Karpas-422 (cell line): ENCODE results near the gene RAB23. TPM values are rescaled to one million over a fixed set of nuclear protein-coding genes. Genes with fewer than 3 reads are reported as not detected.
"Not testable (repeated sequence)": the region's sequence is repeated elsewhere in the genome, so short reads cannot be mapped to it uniquely, and the experiment has no call there.

Experiments used
- DNase-seq: peaks from one replicate; pipeline ENCODE4 v3.0.0-alpha.2; 2015
- H2AFZ ChIP-seq: fragments of 200-600 bp; sonication (generic); 2 replicates; pipeline ENCODE4 v1.6.1; 2014; ENCODE audit warnings: antibody characterized with exemption, low read length, mixed read lengths
- H3K27ac ChIP-seq: fragments of 200-600 bp; sonication (generic); 2 replicates; pipeline ENCODE4 v1.5.1; 2014; ENCODE audit warnings: mild to moderate bottlenecking, low read length, moderate library complexity
- H3K27me3 ChIP-seq: fragments of 200-600 bp; sonication (generic); 2 replicates; pipeline ENCODE4 v1.6.1; 2014; ENCODE audit warnings: low read length, mixed read lengths
- H3K36me3 ChIP-seq: fragments of 200-600 bp; sonication (generic); 2 replicates; pipeline ENCODE4 v1.6.1; 2014; ENCODE audit warnings: low read length, mixed read lengths; ENCODE audit not compliant: insufficient read depth
- H3K4me1 ChIP-seq: fragments of 200-600 bp; sonication (generic); 2 replicates; pipeline ENCODE4 v1.6.1; 2014; ENCODE audit warnings: mild to moderate bottlenecking, low read length, mixed read lengths
- H3K4me2 ChIP-seq: fragments of 200-600 bp; sonication (generic); 2 replicates; pipeline ENCODE4 v1.6.1; 2014; ENCODE audit warnings: low read length, low read depth, mild to moderate bottlenecking; ENCODE audit not compliant: poor library complexity, severe bottlenecking
- H3K4me3 ChIP-seq: fragments of 200-600 bp; sonication (generic); 2 replicates; pipeline ENCODE4 v1.5.1; 2014; ENCODE audit warnings: mild to moderate bottlenecking, antibody characterized with exemption, low read length, mixed read lengths
- H3K79me2 ChIP-seq: fragments of 200-600 bp; sonication (generic); 2 replicates; pipeline ENCODE4 v1.6.1; 2014; ENCODE audit warnings: mild to moderate bottlenecking, low read length, mixed read lengths
- H3K9ac ChIP-seq: fragments of 200-600 bp; sonication (generic); 2 replicates; pipeline ENCODE4 v1.6.0; 2014; ENCODE audit warnings: low read length
- H3K9me2 ChIP-seq: fragments of 200-600 bp; sonication (generic), shearing (Covaris generic); replicated peaks from 2 replicates; pipeline ENCODE4 v1.6.0; 2014; ENCODE audit warnings: mild to moderate bottlenecking, low read length, moderate library complexity; ENCODE audit not compliant: insufficient read depth
- H3K9me3 ChIP-seq: fragments of 300-700, 200-600 bp; sonication (generic); 2 replicates; pipeline ENCODE4 v1.6.1; 2014; ENCODE audit warnings: low read length, mixed read lengths
- H4K20me1 ChIP-seq: fragments of 200-600 bp; sonication (generic); 2 replicates; pipeline ENCODE4 v1.6.1; 2014; ENCODE audit warnings: mild to moderate bottlenecking, antibody characterized with exemption, low read length, low read depth; ENCODE audit not compliant: insufficient read depth
- total RNA-seq: library from RNA; depleted of rRNA; stranded (reverse); fragments of >200 nt; shearing (Covaris generic); gene quantifications from 2 replicates; pipeline ENCODE4 v1.2.3, GENCODE V29; 2014; ENCODE audit warnings: low replicate concordance

The RAB23 gene
- total RNA-seq, 1 experiment from 2014 or later: 2.8 TPM

DNA sequence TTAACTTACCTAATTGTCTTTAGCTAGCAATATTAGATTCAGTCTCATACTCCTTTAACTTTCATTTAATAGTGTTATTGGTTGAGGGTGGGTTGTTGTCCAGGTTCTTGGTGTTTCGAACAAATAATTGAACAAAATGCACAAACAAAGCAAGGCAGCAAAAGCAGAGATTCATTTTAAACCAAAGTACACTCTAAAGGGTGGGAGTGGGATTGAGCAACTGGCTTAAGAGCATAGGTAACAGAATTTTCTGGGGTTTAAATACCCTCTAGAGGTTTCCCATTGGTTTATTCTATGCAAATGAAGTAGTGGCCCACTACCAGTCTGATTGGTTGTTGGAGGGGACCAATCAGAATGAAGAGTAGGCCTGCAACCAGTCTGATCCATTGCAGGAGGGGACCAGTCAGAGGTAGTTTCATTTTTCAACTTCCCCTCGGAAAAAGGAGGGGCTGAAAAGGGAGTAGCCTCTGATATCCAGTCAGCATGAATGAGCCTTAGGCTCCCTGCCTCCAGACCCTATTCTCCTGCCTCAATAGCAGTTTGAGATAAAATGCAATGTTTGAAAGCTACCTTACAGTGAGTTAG lies 26.3 kb upstream of the RAB23 start:
- Histone ChIP-seq H3K27ac (no peak overlapping the region), H4K20me1 (no peaks in the 10 kb centered on the region), H3K36me3 (no peaks in the 10 kb centered on the region), H3K9me3 (no peaks in the 10 kb centered on the region), H3K9ac (no peak overlapping the region), H2AFZ (no peak overlapping the region), H3K9me2 (no peaks in the 10 kb centered on the region), H3K79me2 (no peaks in the 10 kb centered on the region), H3K27me3 (no peaks in the 10 kb centered on the region), H3K4me3 (no peak overlapping the region), H3K4me1 (no peaks in the 10 kb centered on the region), H3K4me2 (no peak overlapping the region)
- peak; percentile 45 for DNase-seq

GRCh38 chr6:57247603-57248002 lies 25.5 kb upstream of the RAB23 start:
- no peak overlapping the region for H2AFZ ChIP-seq
- no peak for DNase-seq
- no peaks in the 10 kb centered on the region for H3K4me1 ChIP-seq
- no peaks in the 10 kb centered on the region for H3K27me3 ChIP-seq
- no peaks in the 10 kb centered on the region for H3K9me2 ChIP-seq
- no peak overlapping the region for H3K4me3 ChIP-seq
- no peaks in the 10 kb centered on the region for H3K36me3 ChIP-seq
- no peaks in the 10 kb centered on the region for H4K20me1 ChIP-seq
- no peaks in the 10 kb centered on the region for H3K9me3 ChIP-seq
- no peak overlapping the region for H3K9ac ChIP-seq
- no peak overlapping the region for H3K27ac ChIP-seq
- H3K79me2 ChIP-seq: no peaks in the 10 kb centered on the region
- no peak overlapping the region for H3K4me2 ChIP-seq

- no peaks in the 10 kb centered on the region for H3K9me3 ChIP-seq
- H3K4me1 ChIP-seq: no peaks in the 10 kb centered on the region
- H3K4me2 ChIP-seq: no peak overlapping the region
- H3K27me3 ChIP-seq: no peaks in the 10 kb centered on the region
- no peak overlapping the region for H3K9ac ChIP-seq
- DNase-seq: no peak
- no peak overlapping the region for H3K4me3 ChIP-seq
- H3K79me2 ChIP-seq: no peaks in the 10 kb centered on the region
- H4K20me1 ChIP-seq: no peaks in the 10 kb centered on the region
- no peak overlapping the region for H3K27ac ChIP-seq
- H3K36me3 ChIP-seq: no peaks in the 10 kb centered on the region
- no peak overlapping the region for H2AFZ ChIP-seq
- H3K9me2 ChIP-seq: no peaks in the 10 kb centered on the region
These were observed 24.2 kb upstream of the RAB23 start for GRCh38 chr6:57246307-57246706.

DNA sequence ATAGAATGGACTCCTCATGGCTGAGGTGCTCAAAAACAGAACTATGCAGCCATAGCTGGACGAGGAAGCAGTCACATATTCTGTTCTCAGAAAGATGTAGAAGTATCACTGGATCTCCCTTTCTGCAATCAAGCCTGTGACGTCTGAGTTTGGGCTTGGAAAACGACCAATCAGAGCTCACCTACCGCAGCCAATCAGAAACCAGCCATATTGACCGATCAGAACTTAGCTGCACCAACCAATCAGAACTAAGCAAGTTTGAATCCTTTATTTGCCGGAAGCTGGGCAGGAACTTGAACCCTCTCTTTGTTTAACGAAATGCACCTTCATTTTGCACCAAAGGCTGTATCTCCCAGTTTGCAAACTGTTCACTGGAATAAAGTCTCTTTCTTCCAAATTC lies 21.8 kb upstream of the RAB23 start:
- Histone ChIP-seq H4K20me1 (no peaks in the 10 kb centered on the region), H3K9ac (no peak overlapping the region), H3K36me3 (no peaks in the 10 kb centered on the region), H3K9me2 (no peaks in the 10 kb centered on the region), H3K27ac (no peak overlapping the region), H2AFZ (no peak overlapping the region), H3K27me3 (no peaks in the 10 kb centered on the region), H3K79me2 (no peaks in the 10 kb centered on the region), H3K9me3 (no peaks in the 10 kb centered on the region), H3K4me3 (no peak overlapping the region), H3K4me2 (no peak overlapping the region), H3K4me1 (no peaks in the 10 kb centered on the region)
- no peak for DNase-seq

- not testable (repeated sequence) for H4K20me1 ChIP-seq, H3K4me3 ChIP-seq, H3K27ac ChIP-seq, H3K4me1 ChIP-seq, H3K4me2 ChIP-seq, H3K79me2 ChIP-seq, H2AFZ ChIP-seq, H3K36me3 ChIP-seq, H3K9me2 ChIP-seq, H3K9ac ChIP-seq, DNase-seq, H3K9me3 ChIP-seq, H3K27me3 ChIP-seq
These were observed 21.4 kb upstream of the RAB23 start for GRCh38 chr6:57243526-57243925.

- Histone ChIP-seq H3K9me3 (no peaks in the 10 kb centered on the region), H3K4me3 (no peak overlapping the region), H3K27me3 (no peaks in the 10 kb centered on the region), H3K9me2 (no peaks in the 10 kb centered on the region), H3K4me2 (no peak overlapping the region), H2AFZ (no peak overlapping the region), H3K4me1 (no peaks in the 10 kb centered on the region), H3K9ac (no peak overlapping the region), H3K36me3 (no peaks in the 10 kb centered on the region), H3K79me2 (no peaks in the 10 kb centered on the region), H4K20me1 (no peaks in the 10 kb centered on the region), H3K27ac (no peak overlapping the region)
- DNase-seq: no peak
These were observed 20.4 kb upstream of the RAB23 start for GRCh38 chr6:57242505-57242904.

- H3K4me1 ChIP-seq: peaks cover 10% of the 10 kb centered on the region
- no peaks in the 10 kb centered on the region for H3K36me3 ChIP-seq
- H3K9me3 ChIP-seq: no peaks in the 10 kb centered on the region
- no peak overlapping the region for H3K4me2 ChIP-seq
- no peak overlapping the region for H3K27ac ChIP-seq
- H3K79me2 ChIP-seq: no peaks in the 10 kb centered on the region
- H4K20me1 ChIP-seq: no peaks in the 10 kb centered on the region
- H2AFZ ChIP-seq: no peak overlapping the region
- no peaks in the 10 kb centered on the region; the same call in 1 of the 2 replicates for H3K27me3 ChIP-seq
- H3K9me2 ChIP-seq: no peaks in the 10 kb centered on the region
- H3K4me3 ChIP-seq: no peak overlapping the region
- H3K9ac ChIP-seq: no peak overlapping the region
- no peak for DNase-seq
These were observed 4.1 kb upstream of the RAB23 start for GRCh38 chr6:57226221-57226620.

- H3K4me3 ChIP-seq: no peak overlapping the region
- no peak overlapping the region for H3K9ac ChIP-seq
- no peaks in the 10 kb centered on the region for H3K79me2 ChIP-seq
- no peaks in the 10 kb centered on the region for H3K9me3 ChIP-seq
- H3K27me3 ChIP-seq: peaks cover 2% of the 10 kb centered on the region; the same call in 1 of the 2 replicates
- DNase-seq: no peak
- peaks cover 17% of the 10 kb centered on the region for H3K4me1 ChIP-seq
- no peak overlapping the region for H3K27ac ChIP-seq
- H4K20me1 ChIP-seq: no peaks in the 10 kb centered on the region
- H3K4me2 ChIP-seq: no peak overlapping the region
- H3K9me2 ChIP-seq: no peaks in the 10 kb centered on the region
- no peaks in the 10 kb centered on the region for H3K36me3 ChIP-seq
- no peak overlapping the region for H2AFZ ChIP-seq
These were observed 2.8 kb upstream of the RAB23 start for GRCh38 chr6:57224769-57225515.
